ENCODE data around the gene P2RX4.

DNA sequence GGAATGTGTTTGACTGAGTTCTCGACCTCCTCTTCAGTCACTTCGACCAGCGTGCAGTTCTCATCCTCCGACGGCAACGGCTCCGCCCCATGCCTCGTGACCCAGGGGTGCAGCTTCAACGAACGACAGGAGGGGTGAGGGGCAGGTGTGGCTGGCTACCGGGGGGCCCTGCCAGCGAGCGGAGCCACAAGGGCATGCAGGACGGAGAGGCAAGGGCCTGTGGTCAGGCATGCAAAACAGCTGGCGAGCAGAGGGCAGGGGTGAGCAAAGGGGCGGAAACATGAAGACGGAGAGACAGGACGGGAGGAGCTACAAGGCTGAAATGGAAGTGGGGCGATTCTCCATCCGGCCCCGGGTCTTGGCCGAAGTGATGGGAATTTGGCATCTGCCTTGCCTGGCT, 38.7 kb downstream of the P2RX4 start:
- TF ChIP-seq POLR2A (IDR thresholded peaks at IDR 0.05; ENCODE audit: extremely low read depth, insufficient read length) (no peak), MYC (IDR thresholded peaks at IDR 0.05; ENCODE audit: low read depth, low read length) (no peak), MAX (IDR thresholded peaks at IDR 0.05; ENCODE audit: low read depth, low read length) (no peak)
- TF ChIP-seq, protein P1, sequence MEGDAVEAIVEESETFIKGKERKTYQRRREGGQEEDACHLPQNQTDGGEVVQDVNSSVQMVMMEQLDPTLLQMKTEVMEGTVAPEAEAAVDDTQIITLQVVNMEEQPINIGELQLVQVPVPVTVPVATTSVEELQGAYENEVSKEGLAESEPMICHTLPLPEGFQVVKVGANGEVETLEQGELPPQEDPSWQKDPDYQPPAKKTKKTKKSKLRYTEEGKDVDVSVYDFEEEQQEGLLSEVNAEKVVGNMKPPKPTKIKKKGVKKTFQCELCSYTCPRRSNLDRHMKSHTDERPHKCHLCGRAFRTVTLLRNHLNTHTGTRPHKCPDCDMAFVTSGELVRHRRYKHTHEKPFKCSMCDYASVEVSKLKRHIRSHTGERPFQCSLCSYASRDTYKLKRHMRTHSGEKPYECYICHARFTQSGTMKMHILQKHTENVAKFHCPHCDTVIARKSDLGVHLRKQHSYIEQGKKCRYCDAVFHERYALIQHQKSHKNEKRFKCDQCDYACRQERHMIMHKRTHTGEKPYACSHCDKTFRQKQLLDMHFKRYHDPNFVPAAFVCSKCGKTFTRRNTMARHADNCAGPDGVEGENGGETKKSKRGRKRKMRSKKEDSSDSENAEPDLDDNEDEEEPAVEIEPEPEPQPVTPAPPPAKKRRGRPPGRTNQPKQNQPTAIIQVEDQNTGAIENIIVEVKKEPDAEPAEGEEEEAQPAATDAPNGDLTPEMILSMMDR (IDR thresholded peaks at IDR 0.05; ENCODE audit: low read depth, low read length): no peak

All from NB4 (cell line).